HEK293 (cell line): ENCODE results near the gene RYR2.
A peak's percentile ranks its signal among the peaks of the same experiment; 100 is the strongest.

Source experiments
- CTCF ChIA-PET: fragments of 350-600 bp; formaldehyde crosslinking; extraction: SDS; loops from one replicate; lab custom pipeline; 2021; ENCODE audit warnings: antibody characterized with exemption; lab: Yijun Ruan, JAX
- POLR2A ChIA-PET: fragments of 300-600 bp; formaldehyde crosslinking; extraction: SDS; loops from one replicate; lab custom pipeline; 2020; ENCODE audit warnings: antibody characterized with exemption, inconsistent platforms; lab: Yijun Ruan, JAX
- H3K27ac ChIP-seq: fragments of 200-500 bp; sonication (Bioruptor generic); 2 replicates; pipeline ENCODE4 v1.5.1; 2014; ENCODE audit warnings: low read depth, low read length, control low read depth, inconsistent platforms; ENCODE audit errors: extremely low read depth
- H3K36me3 ChIP-seq, 2 experiments: fragments of 200-500 bp in 1 of 2; sonication (Bioruptor generic) in 1 of 2; 1 replicate in 1 of 2; 2 replicates in 1 of 2; pipeline ENCODE4 v1.5.1; 2014 to 2017; ENCODE audit warnings: inconsistent platforms in 2 of 2, low read length in 2 of 2; ENCODE audit not compliant: control insufficient read depth in 2 of 2, insufficient read depth in 1 of 2
- H3K4me1 ChIP-seq: fragments of 200-500 bp; sonication (Bioruptor generic); 2 replicates; pipeline ENCODE4 v1.5.1; 2014; ENCODE audit warnings: mild to moderate bottlenecking, low read length, inconsistent platforms; ENCODE audit not compliant: control insufficient read depth, insufficient read depth
- H3K4me3 ChIP-seq: 2 replicates; pipeline ENCODE4 v1.5.1; 2011; ENCODE audit warnings: low read depth, mild to moderate bottlenecking, control low read depth, low read length, moderate library complexity
- H3K9me3 ChIP-seq: fragments of 200-500 bp; sonication (Bioruptor generic); 2 replicates; pipeline ENCODE4 v1.5.1; 2014; ENCODE audit warnings: low read depth, low read length, inconsistent platforms; ENCODE audit not compliant: control insufficient read depth, insufficient read depth
- EGR2 ChIP-seq: fragments of 450-650 bp; formaldehyde crosslinking; IDR thresholded peaks from 2 replicates; pipeline ENCODE4 v1.5.1; 2016; ENCODE audit warnings: low read depth, missing biosample characterization, missing genetic modification characterization
- GFI1B ChIP-seq: fragments of 450-650 bp; formaldehyde crosslinking; IDR thresholded peaks from 2 replicates; pipeline ENCODE4 v1.5.1; 2016; ENCODE audit warnings: missing biosample characterization, missing genetic modification characterization
- GLIS2 ChIP-seq: fragments of 450-650 bp; formaldehyde crosslinking; IDR thresholded peaks from 2 replicates; pipeline ENCODE4 v1.5.1; 2016; ENCODE audit warnings: missing biosample characterization, missing genetic modification characterization
- IKZF3 ChIP-seq: fragments of 450-650 bp; IDR thresholded peaks from 2 replicates; pipeline ENCODE4 v1.5.0; 2018; ENCODE audit warnings: missing biosample characterization, mild to moderate bottlenecking, missing genetic modification characterization, moderate library complexity
- KLF10 ChIP-seq: fragments of 450-650 bp; IDR thresholded peaks from 2 replicates; pipeline ENCODE4 v1.5.1; 2018; ENCODE audit warnings: missing biosample characterization, mild to moderate bottlenecking, missing genetic modification characterization
- MZF1 ChIP-seq: fragments of 450-650 bp; formaldehyde crosslinking; IDR thresholded peaks from 2 replicates; pipeline ENCODE4 v1.5.1; 2017; ENCODE audit warnings: missing biosample characterization, missing genetic modification characterization, borderline replicate concordance
- REPIN1 ChIP-seq: fragments of 450-650 bp; formaldehyde crosslinking; IDR thresholded peaks from 2 replicates; pipeline ENCODE4 v1.5.1; 2017; ENCODE audit warnings: missing biosample characterization, missing genetic modification characterization, low read depth
- TSHZ1 ChIP-seq: fragments of 450-650 bp; formaldehyde crosslinking; IDR thresholded peaks from 2 replicates; pipeline ENCODE4 v1.5.1; 2016; ENCODE audit warnings: missing biosample characterization, missing genetic modification characterization, borderline replicate concordance
- YY1 ChIP-seq: fragments of 450-650 bp; formaldehyde crosslinking; IDR thresholded peaks from 2 replicates; pipeline ENCODE4 v1.5.1; 2018; ENCODE audit warnings: missing biosample characterization, missing genetic modification characterization
- ZBTB6 ChIP-seq: fragments of 450-650 bp; formaldehyde crosslinking; IDR thresholded peaks from 2 replicates; pipeline ENCODE4 v1.5.1; 2017; ENCODE audit warnings: missing biosample characterization, missing genetic modification characterization
- ZFHX2 ChIP-seq: fragments of 450-650 bp; formaldehyde crosslinking; conservative IDR thresholded peaks from 2 replicates; pipeline ENCODE4 v1.5.1; 2016; ENCODE audit warnings: missing biosample characterization, missing genetic modification characterization
- ZNF10 ChIP-seq: fragments of 450-650 bp; formaldehyde crosslinking; IDR thresholded peaks from 2 replicates; pipeline ENCODE4 v1.5.1; 2017; ENCODE audit warnings: missing biosample characterization, missing genetic modification characterization
- ZNF140 ChIP-seq: fragments of 450-650 bp; formaldehyde crosslinking; IDR thresholded peaks from 2 replicates; pipeline ENCODE4 v1.5.1; 2016; ENCODE audit warnings: missing biosample characterization, missing genetic modification characterization
- ZNF146 ChIP-seq: fragments of 450-650 bp; formaldehyde crosslinking; IDR thresholded peaks from 2 replicates; pipeline ENCODE4 v1.5.1; 2016; ENCODE audit warnings: missing biosample characterization, missing genetic modification characterization
- ZNF174 ChIP-seq: fragments of 450-650 bp; formaldehyde crosslinking; IDR thresholded peaks from 2 replicates; pipeline ENCODE4 v1.5.0; 2017; ENCODE audit warnings: missing biosample characterization, mild to moderate bottlenecking, missing genetic modification characterization
- ZNF214 ChIP-seq: fragments of 450-650 bp; formaldehyde crosslinking; IDR thresholded peaks from 2 replicates; pipeline ENCODE4 v1.5.1; 2017; ENCODE audit warnings: missing biosample characterization, mild to moderate bottlenecking, missing genetic modification characterization, borderline replicate concordance
- ZNF335 ChIP-seq: fragments of 450-650 bp; formaldehyde crosslinking; conservative IDR thresholded peaks from 2 replicates; pipeline ENCODE4 v1.5.1; 2016; ENCODE audit warnings: missing biosample characterization, missing genetic modification characterization
- ZNF398 ChIP-seq: fragments of 450-650 bp; formaldehyde crosslinking; IDR thresholded peaks from 2 replicates; pipeline ENCODE4 v1.5.1; 2017; ENCODE audit warnings: missing biosample characterization, missing genetic modification characterization
- ZNF433 ChIP-seq: fragments of 450-650 bp; formaldehyde crosslinking; IDR thresholded peaks from 2 replicates; pipeline ENCODE4 v1.5.1; 2016; ENCODE audit warnings: missing biosample characterization, missing genetic modification characterization, low read depth
- ZNF514 ChIP-seq: fragments of 450-650 bp; formaldehyde crosslinking; IDR thresholded peaks from 2 replicates; pipeline ENCODE4 v1.5.1; 2016; ENCODE audit warnings: missing biosample characterization, missing genetic modification characterization
- ZNF530 ChIP-seq: fragments of 450-650 bp; formaldehyde crosslinking; IDR thresholded peaks from 2 replicates; pipeline ENCODE4 v1.5.1; 2016; ENCODE audit warnings: low read depth, missing biosample characterization, missing genetic modification characterization
- ZNF571 ChIP-seq: fragments of 450-650 bp; formaldehyde crosslinking; IDR thresholded peaks from 2 replicates; pipeline ENCODE4 v1.5.0; 2017; ENCODE audit warnings: missing biosample characterization, missing genetic modification characterization
- ZNF621 ChIP-seq: fragments of 450-650 bp; formaldehyde crosslinking; IDR thresholded peaks from 2 replicates; pipeline ENCODE4 v1.5.1; 2017; ENCODE audit warnings: missing biosample characterization, missing genetic modification characterization
- ZNF623 ChIP-seq: fragments of 450-650 bp; formaldehyde crosslinking; IDR thresholded peaks from 2 replicates; pipeline ENCODE4 v1.5.1; 2016; ENCODE audit warnings: missing biosample characterization, missing genetic modification characterization
- ZNF660 ChIP-seq: fragments of 450-650 bp; IDR thresholded peaks from 2 replicates; pipeline ENCODE4 v1.5.1; 2018; ENCODE audit warnings: missing biosample characterization, mild to moderate bottlenecking, missing genetic modification characterization
- ZNF677 ChIP-seq: fragments of 450-650 bp; IDR thresholded peaks from 2 replicates; pipeline ENCODE4 v1.5.0; 2018; ENCODE audit warnings: missing biosample characterization, mild to moderate bottlenecking, missing genetic modification characterization, moderate library complexity
- ZNF768 ChIP-seq: fragments of 450-650 bp; formaldehyde crosslinking; IDR thresholded peaks from 2 replicates; pipeline ENCODE4 v1.5.1; 2018; ENCODE audit warnings: missing biosample characterization, mild to moderate bottlenecking, missing genetic modification characterization
- ZNF776 ChIP-seq: fragments of 450-650 bp; formaldehyde crosslinking; IDR thresholded peaks from 2 replicates; pipeline ENCODE4 v1.5.0; 2017; ENCODE audit warnings: missing biosample characterization, missing genetic modification characterization, borderline replicate concordance
- ZSCAN23 ChIP-seq: fragments of 450-650 bp; formaldehyde crosslinking; IDR thresholded peaks from 2 replicates; pipeline ENCODE4 v1.5.1; 2016; ENCODE audit warnings: missing biosample characterization, missing genetic modification characterization
- ZSCAN4 ChIP-seq: fragments of 450-650 bp; formaldehyde crosslinking; IDR thresholded peaks from 2 replicates; pipeline ENCODE4 v1.5.1; 2017; ENCODE audit warnings: missing biosample characterization, missing genetic modification characterization

The RYR2 gene

GRCh38 chr1:237670302-237670701 is 628.3 kb downstream of the RYR2 start (continued):
- TF ChIP-seq TSHZ1 (tag by site-specific recombination): no peak

GRCh38 chr1:237671262-237671661 is 629.3 kb downstream of the RYR2 start:
- Histone ChIP-seq H3K4me3 (no peak overlapping the region), H3K9me3 (no peaks in the 10 kb centered on the region), H3K36me3 (no peaks in the 10 kb centered on the region), H3K27ac (no peak overlapping the region), H3K4me1 (no peaks in the 10 kb centered on the region)
- TF ChIP-seq REPIN1 (tag by site-specific recombination): no peak
- TF ChIP-seq ZNF677: no peak
- no peak for TF ChIP-seq ZBTB6
- TF ChIP-seq YY1 (tag by site-specific recombination): no peak
- TF ChIP-seq ZNF140: no peak
- no peak for TF ChIP-seq GLIS2
- no peak for TF ChIP-seq MZF1
- TF ChIP-seq EGR2 (tag by site-specific recombination): peak; percentile 92
- TF ChIP-seq ZFHX2 (tag by site-specific recombination): peak; percentile 86
- no peak for TF ChIP-seq KLF10 (tag by site-specific recombination)
- no peak for TF ChIP-seq ZNF530
- TF ChIP-seq ZNF335 (tag by site-specific recombination): no peak
- TF ChIP-seq ZNF433 (tag by site-specific recombination): no peak
- no peak for TF ChIP-seq ZNF660 (tag by site-specific recombination)
- TF ChIP-seq ZSCAN4 (tag by site-specific recombination): peak; percentile 39; the same call in 1 of the 2 replicates
- no peak for TF ChIP-seq ZNF214 (tag by site-specific recombination)
- no peak for TF ChIP-seq ZNF514 (tag by site-specific recombination)
- TF ChIP-seq ZNF174 (tag by site-specific recombination): no peak
- no peak for TF ChIP-seq IKZF3 (tag by site-specific recombination)
- ChIA-PET CTCF (interaction anchor here (0.6 to 14.2 kb wide), 3 partner anchors 113 to 143 kb away, joined by 3 to 136 read pairs (median 3); no protein-coding TSS in a partner anchor), POLR2A (no interaction called here)

- POLR2A ChIA-PET: no interaction called here
- Histone ChIP-seq H3K9me3 (no peaks in the 10 kb centered on the region), H3K36me3 (no peaks in the 10 kb centered on the region), H3K4me3 (no peak overlapping the region), H3K4me1 (no peaks in the 10 kb centered on the region), H3K27ac (no peak overlapping the region)
- CTCF ChIA-PET: interaction anchor here (0.6 to 14.2 kb wide), 8 partner anchors 8 to 1154 kb away, joined by 3 to 136 read pairs (median 4); no protein-coding TSS in a partner anchor
- no peak for TF ChIP-seq ZNF146 (tag by site-specific recombination)
- TF ChIP-seq ZSCAN23 (tag by site-specific recombination): no peak
- TF ChIP-seq ZNF571 (tag by site-specific recombination): no peak
- TF ChIP-seq ZNF335 (tag by site-specific recombination): no peak
- no peak for TF ChIP-seq ZNF623 (tag by site-specific recombination)
- TF ChIP-seq KLF10 (tag by site-specific recombination): no peak
- TF ChIP-seq GFI1B (tag by site-specific recombination): no peak
- no peak for TF ChIP-seq ZNF776
- no peak for TF ChIP-seq ZNF10 (tag by site-specific recombination)
- TF ChIP-seq ZNF768 (tag by site-specific recombination): no peak
- TF ChIP-seq ZNF398 (tag by site-specific recombination): no peak
- no peak for TF ChIP-seq ZNF621
- TF ChIP-seq, all 188 proteins: peak for 0
Measured at GRCh38 chr1:237671935-237672334, 630.0 kb downstream of the RYR2 start.
